HG03565 (cell line): Measurements from ENCODE around the gene MSL1.
"Not testable (repeated sequence)": the region's sequence is repeated elsewhere in the genome, so short reads cannot be mapped to it uniquely, and the experiment has no call there.

Experiments used
- ATAC-seq: cut with Tn5 transposase; IDR thresholded peaks from one replicate; pipeline ENCODE4 v1.9.1; 2021; ENCODE audit warnings: mild to moderate bottlenecking, moderate library complexity; ENCODE audit not compliant: unreplicated experiment

Gene MSL1

DNA sequence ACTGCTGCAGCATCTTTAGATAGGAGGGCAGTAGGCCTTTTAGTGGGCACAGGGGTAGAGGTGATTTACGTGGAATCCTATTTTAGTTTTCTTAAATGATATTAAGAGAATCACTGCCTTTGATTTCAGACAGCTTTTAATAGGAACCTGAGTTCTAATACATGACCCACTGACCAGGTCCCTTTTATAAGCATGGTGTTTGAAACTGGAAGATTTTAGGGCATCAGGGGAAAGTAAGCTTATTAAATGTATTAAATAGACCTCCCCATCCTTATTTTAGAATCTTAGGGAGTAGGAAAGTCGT lies 2.0 kb downstream of the MSL1 start:
- ATAC-seq: no peak

DNA sequence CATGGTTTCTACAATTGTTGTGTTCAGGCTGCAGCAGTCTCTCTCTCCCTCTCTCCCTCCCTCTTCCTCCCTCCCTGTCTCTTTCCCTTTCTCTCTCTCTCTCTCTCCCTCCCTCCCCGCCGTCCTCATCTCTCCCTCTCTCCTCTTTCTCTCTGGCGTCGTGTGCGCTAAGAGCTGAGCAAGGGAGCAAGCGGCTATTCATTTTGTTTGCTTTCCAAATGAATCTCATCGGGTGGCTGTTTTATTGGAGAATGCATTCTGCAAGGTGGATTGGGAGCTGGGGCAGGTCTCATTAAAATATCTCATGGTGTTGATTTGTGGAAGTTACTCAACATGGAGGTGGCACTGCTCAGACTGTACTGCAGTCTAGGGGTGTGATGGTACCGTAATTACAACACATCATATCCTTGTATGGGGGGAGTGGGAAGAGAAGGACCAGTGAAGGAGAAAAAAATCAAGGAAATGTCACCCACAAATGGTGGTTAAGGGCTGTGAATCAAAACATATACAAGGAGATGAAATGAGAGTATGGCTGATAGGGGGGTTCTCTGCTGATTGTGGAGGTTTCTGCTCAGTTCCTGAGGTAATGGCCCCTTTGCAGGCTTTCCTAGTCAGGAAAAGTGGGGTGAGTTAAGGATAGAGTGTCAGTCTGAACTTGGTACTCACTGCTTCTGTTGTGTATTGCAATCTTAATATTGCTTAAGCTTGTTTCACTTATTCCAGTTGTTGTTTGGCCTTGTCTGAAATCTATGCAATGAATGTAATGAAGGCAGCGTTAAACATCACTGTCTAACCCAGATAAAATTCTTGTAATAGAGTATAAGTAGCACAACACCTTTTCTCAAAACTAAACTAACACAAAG lies 2.7 kb downstream of the MSL1 start:
- ATAC-seq: no peak

DNA sequence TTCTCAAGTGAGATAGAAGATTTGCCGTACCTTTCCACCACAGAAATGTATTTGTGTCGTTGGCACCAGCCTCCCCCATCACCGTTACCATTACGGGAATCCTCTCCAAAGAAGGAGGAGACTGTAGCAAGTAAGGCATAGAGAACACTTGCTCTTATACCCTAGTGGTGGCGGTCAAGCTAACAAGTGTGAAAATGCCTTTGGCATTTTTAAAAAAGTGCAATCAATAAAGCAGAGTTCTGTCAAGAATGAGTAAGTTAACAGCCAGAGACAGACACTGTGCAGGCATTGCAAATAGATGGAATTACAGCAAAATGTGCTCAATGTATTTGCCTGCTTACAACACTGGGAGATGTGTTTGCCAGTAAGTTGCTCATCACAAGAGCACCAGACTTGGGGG lies 7.7 kb downstream of the MSL1 start:
- no peak for ATAC-seq

DNA sequence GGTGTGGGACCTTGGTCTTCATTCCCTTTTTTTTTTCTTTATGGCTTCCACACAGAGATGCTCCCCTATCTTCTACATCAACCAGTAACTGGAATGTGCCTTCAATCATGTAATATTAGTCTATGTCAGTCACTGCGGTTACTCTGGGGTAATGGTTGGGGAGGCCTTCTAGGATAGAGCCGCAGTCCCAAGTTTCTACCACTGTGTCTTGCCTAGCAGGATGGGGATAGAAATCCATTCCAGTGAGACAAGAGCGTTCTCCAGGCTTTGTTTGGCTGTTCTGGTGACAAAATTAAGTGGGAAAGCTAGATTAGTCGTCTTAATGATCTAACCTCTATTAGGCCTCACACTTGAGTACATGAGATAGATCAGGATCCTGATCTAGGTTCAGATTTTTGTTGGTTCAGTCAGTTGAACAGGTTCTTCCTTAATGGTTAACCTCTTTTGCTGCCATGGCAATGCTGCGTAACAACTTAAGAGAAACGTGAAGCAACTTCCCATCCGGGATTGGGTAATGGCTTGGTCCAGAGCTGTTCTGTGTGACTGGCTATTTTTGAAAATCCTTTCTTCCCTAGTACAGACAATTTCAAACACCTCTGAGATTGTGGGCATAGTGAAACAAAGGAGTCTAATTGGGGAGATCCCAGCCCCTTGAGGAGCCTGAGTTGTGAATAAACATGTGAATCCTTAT lies 8.7 kb downstream of the MSL1 start:
- ATAC-seq: no peak

DNA sequence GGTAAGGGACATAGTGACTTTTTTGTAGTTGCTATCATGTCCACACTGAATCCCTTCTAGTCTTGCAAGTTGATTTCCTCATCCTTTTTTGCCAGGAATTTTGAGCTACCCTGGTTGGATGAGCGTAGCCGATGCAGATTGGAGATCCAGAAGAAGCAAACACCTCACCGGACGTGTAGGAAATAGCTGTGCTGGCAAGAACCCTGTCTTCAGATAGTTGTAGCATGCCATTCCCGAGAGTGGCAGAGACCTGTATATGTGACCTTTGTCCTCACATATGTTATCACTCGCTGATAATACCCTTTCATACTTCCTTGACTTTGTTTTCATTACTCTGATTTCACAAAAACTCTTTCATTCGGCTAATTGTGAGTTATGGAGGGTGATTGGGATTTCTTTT lies 12.4 kb downstream of the MSL1 start:
- no peak for ATAC-seq

DNA sequence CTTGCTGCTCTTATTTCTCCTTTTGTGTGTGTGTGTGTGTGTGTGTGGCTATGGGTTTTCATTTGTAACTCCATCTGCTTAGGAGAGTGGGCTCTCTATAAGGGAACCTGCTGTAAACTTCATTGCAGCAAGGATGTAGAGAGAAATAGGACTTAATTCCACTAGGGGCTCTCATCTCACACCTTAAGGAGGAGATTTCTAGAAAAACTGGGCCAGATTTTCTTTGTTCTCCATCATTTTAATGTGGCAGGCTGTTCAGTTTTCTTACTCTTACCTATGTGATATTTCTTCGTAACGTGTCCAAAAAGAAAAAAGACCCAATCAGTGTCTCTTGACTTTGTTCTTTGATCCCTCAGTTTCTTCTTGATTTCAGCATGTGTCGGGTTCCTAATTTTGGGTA lies 14.0 kb downstream of the MSL1 start:
- ATAC-seq: no peak

DNA sequence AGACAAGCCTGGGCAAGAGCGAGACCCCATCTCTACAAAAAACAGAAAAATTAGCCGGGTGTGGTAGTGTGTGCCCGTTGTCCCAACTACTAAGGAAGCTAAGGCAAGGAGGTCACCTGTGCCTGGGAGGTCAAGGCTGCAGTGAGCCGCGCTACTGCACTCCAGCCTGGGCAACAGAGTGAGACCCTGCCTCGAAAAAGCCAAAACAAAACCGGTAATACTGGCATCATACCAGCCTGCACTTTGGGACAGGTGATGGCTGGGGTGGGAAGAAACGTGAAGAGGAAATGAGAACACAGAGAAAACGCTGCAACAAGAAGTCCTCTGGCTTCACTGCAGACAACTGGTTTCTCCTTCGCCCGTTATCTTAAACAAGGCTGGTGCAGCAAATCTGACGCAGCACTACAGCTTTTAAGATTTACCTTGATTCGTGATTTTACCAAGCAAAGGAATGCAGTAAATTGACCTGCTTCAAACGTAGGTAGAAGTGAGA lies 17.8 kb downstream of the MSL1 start:
- ATAC-seq: no peak

DNA sequence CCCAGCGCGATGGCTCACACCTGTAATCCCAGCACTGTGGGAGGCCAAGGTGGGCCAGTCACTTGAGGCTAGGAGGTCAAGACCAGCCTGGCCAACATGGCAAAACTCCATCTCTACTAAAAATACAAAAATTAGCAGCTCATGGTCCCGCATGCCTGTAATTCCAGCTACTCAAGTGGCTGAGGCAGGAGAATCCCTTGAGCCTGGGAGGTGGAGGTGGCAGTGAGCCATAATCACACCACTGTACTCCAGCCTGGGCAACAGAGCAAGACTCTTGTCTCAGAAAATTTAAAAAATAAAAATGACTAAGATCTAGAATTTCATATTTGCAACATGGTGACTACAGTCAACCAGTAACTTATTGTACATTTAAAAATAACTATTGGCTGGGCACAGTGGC lies 21.4 kb downstream of the MSL1 start:
- ATAC-seq: not testable (repeated sequence)

DNA sequence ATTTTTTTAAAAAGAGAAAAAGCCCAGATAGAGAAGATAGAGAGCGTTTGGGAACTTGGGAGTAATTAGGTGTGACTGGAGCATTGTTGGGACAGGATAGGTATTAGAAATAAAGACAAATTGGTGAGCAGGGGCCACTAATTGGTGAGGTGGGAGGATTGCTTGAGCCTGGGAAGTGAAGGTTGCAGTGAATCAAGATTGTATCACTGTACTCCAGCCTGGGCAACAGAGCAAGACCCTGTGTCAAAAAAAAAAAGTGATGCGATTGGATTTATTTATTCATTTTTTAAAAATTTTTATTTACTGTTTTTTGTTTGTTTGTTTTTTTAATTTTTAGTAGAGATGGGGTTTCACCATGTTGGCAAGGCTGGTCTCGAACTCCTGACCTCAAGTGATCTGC lies 23.7 kb downstream of the MSL1 start:
- ATAC-seq: no peak

DNA sequence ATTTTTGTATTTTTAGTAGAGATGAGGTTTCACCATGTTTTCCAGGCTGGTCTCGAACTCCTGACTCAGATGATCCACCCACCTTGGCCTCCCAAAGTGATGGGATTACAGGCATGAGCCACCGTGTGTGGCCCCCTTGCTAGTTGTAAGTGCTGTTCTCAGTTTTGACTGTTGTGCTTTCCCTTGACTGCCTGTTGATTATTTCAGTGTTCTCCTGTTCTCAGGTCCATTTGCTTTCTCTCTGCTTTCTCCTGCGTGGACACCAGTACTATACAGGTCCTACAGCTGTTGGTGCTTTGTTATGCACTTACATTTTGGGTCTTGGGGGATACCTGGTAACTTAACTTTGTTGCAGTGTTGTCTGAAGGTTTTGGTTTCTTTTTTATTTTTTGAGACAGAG lies 26.8 kb downstream of the MSL1 start:
- ATAC-seq: no peak

DNA sequence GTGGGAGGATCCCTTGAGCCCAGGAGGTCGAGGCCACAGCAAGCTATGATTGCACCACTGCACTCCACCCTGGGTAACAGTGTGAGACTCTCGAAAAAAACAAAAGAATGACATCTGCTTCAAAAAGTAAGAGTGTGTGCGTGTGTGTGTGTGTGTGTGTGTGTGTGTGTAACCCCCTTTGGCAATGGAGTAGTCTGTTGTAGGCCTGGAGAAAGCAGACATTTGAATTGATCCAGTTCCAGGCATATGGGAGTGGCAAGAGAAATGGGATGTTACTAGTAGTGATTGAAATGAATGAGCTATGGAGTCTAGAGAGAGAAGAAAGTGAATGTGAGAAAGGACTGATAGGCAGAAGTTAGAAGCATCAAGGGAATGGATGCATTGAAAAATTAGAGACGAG lies 28.5 kb downstream of the MSL1 start:
- ATAC-seq: no peak

DNA sequence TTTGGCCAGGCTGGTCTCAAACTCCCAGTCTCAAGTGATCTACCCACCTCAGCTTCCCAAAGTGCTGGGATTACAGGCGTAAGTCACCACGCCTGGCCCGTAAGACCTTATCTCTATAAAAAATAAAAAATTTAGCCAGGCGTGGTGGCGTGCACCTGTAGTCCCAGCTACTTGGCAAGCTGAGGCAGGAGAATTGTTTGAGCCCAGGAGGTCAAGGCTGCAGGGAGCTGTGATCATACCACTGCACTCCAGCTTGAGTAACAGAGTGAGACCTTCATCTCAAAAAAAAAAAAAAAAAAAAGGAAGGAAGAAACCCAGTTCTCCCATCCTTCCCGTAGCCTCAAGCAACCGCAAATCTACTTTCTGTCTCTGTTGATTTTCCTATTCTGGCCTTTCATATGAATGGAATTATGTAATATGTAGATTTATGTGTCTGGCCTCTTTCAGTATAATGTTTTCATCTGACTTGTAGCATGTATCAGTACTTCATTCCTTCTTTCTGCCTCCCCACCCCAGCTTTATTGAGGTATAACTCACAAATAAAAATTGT lies 29.7 kb downstream of the MSL1 start:
- no peak for ATAC-seq

DNA sequence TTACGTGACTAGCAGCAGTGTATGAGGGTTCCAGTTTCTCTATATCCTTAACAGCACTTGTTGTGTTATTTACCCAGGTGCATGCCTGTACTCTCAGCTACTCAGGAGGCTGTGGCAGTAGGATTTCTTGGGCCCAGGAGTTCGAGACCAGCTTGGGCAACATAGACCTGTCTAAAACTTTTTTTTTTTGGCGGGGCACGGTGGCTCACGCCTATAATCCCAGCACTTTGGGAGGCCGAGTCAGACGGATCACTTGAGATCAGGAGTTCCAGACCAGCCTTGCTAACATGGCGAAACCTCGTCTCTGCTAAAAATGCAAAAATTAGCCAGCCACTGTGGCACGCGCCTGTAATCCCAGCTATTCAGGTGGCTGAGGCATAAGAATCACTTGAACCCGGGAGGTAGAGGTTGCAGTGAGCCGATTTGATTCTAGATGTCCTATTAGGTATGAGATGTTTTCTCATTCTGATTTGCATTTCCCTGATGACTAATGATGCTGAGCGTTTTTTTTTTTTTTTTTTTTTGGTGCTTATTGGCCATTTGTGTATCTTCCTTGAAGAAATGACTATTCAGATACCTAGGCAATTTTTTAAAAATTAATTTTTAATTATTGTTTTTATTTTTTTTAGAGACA lies 31.9 kb downstream of the MSL1 start:
- no peak for ATAC-seq

DNA sequence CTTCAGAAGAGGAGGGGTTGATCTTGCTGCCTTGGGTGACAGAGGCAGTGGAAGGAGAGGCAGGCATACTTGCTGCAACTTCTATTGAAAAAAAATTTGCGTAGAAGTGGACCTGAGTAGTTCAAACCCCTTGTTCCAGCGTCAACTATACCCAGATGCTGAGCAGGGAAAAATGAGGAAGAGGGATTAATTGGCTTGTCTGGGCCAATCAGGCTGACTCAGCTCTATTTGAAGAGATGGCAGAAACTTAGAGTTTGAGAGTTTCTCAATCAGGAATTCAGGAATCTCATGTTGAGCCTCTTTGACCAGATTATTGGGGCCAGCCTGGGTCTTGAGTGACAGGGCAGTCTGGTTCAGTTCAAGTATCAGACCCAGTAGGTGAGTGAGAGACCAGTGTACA lies 36.2 kb downstream of the MSL1 start:
- ATAC-seq: no peak

DNA sequence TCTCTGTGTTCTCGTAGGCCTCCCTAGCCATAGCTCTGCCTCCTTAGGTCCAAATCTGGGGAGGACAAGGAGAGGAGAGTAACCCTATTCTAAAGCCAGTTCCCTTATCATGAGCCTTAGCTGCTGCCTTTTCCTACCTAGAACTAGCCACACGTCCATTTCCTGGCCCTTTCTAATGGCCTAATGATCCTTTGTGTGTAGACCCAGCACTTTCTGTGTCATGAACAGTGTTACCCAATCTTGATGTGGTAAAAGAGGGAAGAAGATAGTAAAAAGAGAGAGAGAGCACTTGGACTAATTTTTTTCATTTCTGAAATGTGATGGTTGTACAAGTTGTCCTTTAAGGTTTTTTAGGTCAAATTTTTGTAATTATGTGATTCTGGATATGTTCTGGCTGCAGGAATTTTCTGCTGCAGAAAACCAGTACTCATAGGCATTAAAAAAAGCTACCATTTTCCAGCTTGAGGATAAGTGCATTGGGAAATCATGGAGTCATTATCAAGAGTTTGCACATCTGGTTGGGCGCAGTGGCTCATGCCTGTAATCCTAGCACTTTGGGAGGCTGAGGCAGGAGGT lies 36.8 kb downstream of the MSL1 start:
- no peak for ATAC-seq

DNA sequence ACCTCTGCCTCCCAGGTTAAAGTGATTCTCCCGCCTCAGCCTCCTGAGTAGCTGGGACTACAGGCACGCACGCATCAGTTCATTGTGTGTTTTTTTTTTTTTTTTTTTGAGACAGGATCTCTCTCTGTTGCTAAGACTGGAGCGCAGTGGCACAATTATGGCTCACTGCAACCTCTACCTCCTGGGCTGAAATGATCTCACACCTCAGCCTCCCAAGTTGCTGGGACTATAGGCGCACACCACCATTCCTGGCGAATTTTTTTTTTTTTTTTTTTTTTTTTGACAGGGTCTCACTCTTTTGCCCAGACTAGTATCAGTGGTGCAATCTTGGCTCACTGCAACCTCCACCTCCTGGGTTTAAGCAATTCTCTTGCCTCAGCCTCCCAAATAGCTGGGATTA lies 37.7 kb downstream of the MSL1 start:
- ATAC-seq: no peak

DNA sequence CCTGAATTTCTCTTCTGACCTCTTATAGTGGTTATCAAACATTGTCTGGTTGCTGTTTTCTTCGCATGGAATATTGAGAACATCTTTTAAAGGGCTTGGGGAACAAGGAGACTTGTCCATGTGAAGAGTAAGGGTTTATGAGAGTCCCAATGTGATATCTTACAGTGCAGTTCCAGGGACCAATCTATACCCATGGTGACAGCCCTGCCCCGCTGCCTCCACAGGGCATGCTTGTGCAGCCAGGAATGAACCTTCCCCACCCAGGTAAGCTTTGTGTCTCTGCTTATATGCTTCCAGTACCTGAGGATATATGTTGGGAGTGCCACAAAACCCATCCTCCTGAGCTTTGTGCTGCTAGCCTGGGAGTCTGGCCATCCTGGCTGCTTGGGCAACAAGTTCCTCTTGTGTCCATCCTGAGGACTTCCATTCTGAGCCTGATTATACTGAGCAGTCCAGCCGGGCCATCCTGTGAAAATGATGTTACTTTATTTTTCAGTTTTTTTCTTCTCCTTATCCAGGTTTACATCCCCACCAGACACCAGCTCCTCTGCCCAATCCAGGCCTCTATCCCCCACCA lies 46.0 kb downstream of the MSL1 start:
- ATAC-seq: no peak

DNA sequence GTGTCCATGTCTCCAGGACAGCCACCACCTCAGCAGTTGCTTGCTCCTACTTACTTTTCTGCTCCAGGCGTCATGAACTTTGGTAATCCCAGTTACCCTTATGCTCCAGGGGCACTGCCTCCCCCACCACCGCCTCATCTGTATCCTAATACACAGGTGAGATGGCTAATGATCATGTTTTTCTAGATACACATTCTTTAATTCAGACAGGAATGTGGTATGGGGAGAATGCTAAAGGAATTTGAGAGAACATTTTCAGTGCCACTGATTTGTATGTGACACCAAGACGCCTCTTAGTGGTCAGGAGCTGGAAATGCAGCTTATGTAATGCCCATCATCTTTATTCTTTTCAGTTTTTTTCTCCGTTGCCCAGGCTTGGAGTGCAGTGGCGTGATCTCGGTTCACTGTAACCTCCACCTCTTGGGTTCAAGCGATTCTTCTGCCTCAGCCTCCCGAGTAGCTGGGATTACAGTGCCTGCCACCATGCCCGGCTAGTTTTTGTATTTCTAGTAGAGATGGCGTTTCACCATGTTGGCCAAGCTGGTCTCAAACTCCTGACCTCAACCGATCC lies 46.6 kb downstream of the MSL1 start:
- no peak for ATAC-seq

DNA sequence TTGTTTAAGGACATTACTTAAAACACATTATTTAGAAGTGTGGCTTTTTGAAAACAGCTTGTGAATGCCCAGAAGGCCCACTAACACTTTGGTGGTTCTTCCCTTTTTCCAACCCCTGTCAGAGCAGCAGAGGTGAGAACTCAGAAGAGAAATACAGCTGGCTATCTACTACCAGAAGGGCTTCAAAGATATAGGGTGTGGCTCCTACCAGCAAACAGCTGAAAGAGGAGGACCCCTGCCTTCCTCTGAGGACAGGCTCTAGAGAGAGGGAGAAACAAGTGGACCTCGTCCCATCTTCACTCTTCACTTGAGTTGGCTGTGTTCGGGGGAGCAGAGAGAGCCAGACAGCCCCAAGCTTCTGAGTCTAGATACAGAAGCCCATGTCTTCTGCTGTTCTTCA lies 48.6 kb downstream of the MSL1 start:
- ATAC-seq: no peak

DNA sequence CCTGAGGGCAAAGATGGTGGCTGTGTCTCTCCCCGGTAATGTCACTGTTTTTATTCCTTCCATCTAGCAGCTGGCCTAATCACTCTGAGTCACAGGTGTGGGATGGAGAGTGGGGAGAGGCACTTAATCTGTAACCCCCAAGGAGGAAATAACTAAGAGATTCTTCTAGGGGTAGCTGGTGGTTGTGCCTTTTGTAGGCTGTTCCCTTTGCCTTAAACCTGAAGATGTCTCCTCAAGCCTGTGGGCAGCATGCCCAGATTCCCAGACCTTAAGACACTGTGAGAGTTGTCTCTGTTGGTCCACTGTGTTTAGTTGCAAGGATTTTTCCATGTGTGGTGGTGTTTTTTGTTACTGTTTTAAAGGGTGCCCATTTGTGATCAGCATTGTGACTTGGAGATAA lies 50.0 kb downstream of the MSL1 start:
- no peak for ATAC-seq
